AG10803 (cell line): ENCODE measurements around the gene INO80E.
"Not testable (repeated sequence)": the region's sequence is repeated elsewhere in the genome, so short reads cannot be mapped to it uniquely, and the experiment has no call there.

Experiments
- DNase-seq: peaks from one replicate; pipeline ENCODE4 v3.0.0; 2010; ENCODE audit warnings: low read depth
- H3K4me3 ChIP-seq: 2 replicates; pipeline ENCODE4 v1.5.1; 2011; ENCODE audit warnings: mild to moderate bottlenecking, low read length, control low read depth
- CTCF ChIP-seq: conservative IDR thresholded peaks from 2 replicates; pipeline ENCODE4 v1.5.1; 2011; ENCODE audit warnings: mild to moderate bottlenecking, low read length, control low read depth, inconsistent platforms

The INO80E gene

GRCh38 chr16:30030011-30030685, 34.1 kb downstream of the INO80E start:
- TF ChIP-seq CTCF = no peak
- no peak overlapping the region for H3K4me3 ChIP-seq
- no peak for DNase-seq

GRCh38 chr16:30030841-30031413, 34.9 kb downstream of the INO80E start, which contains the start of gene TLCD3B:
Gene TLCD3B (minus strand): TSS chr16:30031271. CDS start chr16:30030527, 744 bp downstream.
- no peak within 1 kb of the TSS for H3K4me3 ChIP-seq
- no peak for TF ChIP-seq CTCF
- no peak for DNase-seq

- no peak for TF ChIP-seq CTCF
- no peak for DNase-seq
- H3K4me3 ChIP-seq = no peak overlapping the region
Measured at GRCh38 chr16:30031477-30031918, 35.5 kb downstream of the INO80E start.

GRCh38 chr16:30032083-30032819, 36.2 kb downstream of the INO80E start:
- peak; percentile 58 for DNase-seq
- no peak overlapping the region for H3K4me3 ChIP-seq
- TF ChIP-seq CTCF = peak; percentile 84

- TF ChIP-seq CTCF = no peak
- no peak for DNase-seq
- no peak overlapping the region for H3K4me3 ChIP-seq
Measured at GRCh38 chr16:30033270-30033669, 37.2 kb downstream of the INO80E start.

- TF ChIP-seq CTCF = no peak
- DNase-seq = no peak
- no peak overlapping the region for H3K4me3 ChIP-seq
Measured at GRCh38 chr16:30040221-30040620, 44.2 kb downstream of the INO80E start.

- not testable (repeated sequence) for DNase-seq, H3K4me3 ChIP-seq
Measured at GRCh38 chr16:30040690-30041089, 44.6 kb downstream of the INO80E start.
